ENCODE measurements around the gene HIPK2. TPM values are rescaled to one million over a fixed set of nuclear protein-coding genes. Genes with fewer than 3 reads are reported as not detected.

The HIPK2 gene
- total RNA-seq, 2 experiments from 2014 or later, result 6.2 to 7.9 TPM

DNA sequence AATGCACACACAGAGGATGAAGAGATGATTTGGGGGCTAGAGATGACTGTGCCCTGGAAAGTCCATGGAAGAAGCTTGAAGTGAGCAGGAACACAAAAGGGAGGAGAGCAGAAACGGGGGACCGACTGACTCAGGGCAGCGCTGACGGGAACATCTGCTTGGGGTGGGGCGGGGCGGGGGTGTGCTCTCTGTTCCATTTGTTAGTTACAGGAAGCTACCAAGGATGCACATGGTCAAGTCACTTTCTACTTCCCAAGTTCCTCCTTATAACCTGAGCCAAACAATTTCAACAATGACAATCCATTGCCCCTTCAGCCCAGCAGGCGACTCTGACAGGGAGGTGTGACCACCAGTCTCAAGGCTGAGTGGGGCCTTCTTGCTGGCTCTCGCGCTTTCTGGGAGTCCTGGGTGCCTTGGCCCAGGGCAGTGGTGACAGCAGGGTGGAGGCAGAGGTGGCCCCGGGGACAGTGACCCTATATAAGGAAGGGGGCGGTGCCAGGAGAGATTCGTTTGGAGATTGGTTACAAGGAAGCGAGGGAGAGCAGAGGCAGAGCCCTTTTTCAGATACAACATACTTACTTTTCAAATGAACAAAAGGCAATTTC, 214.7 kb downstream of the HIPK2 start:
- H3K79me2 ChIP-seq (ENCODE audit: insufficient read depth, low read depth, low read length), result no peaks in the 10 kb centered on the region
- H2AFZ ChIP-seq (ENCODE audit: low read length), result no peak overlapping the region
- no peak overlapping the region for H3K4me3 ChIP-seq (ENCODE audit: low read depth, low read length, poor library complexity, severe bottlenecking)
- H4K20me1 ChIP-seq (ENCODE audit: insufficient read depth, low read length), result no peaks in the 10 kb centered on the region
- CTCF ChIA-PET (ENCODE audit: unreplicated experiment), result no interaction called here
- POLR2A ChIA-PET, result interaction anchor here (0.7 kb wide), 1 partner anchor 611 kb away, joined by 3 read pairs; no protein-coding TSS in a partner anchor
- H3K9me2 ChIP-seq (ENCODE audit: insufficient read depth, low read length), result no peaks in the 10 kb centered on the region
- H3K4me2 ChIP-seq (ENCODE audit: low read length), result no peak overlapping the region
- BruUV-seq (replicated peaks), result no TSS peak
- no peak overlapping the region for H3K27ac ChIP-seq (ENCODE audit: low read depth, low read length, poor library complexity, severe bottlenecking)
- no peaks in the 10 kb centered on the region for H3K9me3 ChIP-seq (ENCODE audit: low read length)
- no peaks in the 10 kb centered on the region for H3K4me1 ChIP-seq (ENCODE audit: insufficient read depth, low read length, poor library complexity, severe bottlenecking)
- intact Hi-C loops (cut with micrococcal nuclease; ENCODE audit: unreplicated experiment), result no loop called here
- no peaks in the 10 kb centered on the region for H3K36me3 ChIP-seq (ENCODE audit: insufficient read depth, low read length)
- no peak for DNase-seq (ENCODE audit: low spot score)
- no peak for TF ChIP-seq EZH2phosphoT487 (IDR thresholded peaks at IDR 0.05; ENCODE audit: borderline replicate concordance, low read depth, low read length)
- no peak for TF ChIP-seq CTCF (conservative IDR thresholded peaks at IDR 0.05; ENCODE audit: low read length)

GRCh38 chr7:139562491-139562890, 215.3 kb downstream of the HIPK2 start:
- ChIA-PET CTCF (ENCODE audit: unreplicated experiment) (no interaction called here), POLR2A (interaction anchor here (0.7 kb wide), 1 partner anchor 612 kb away, joined by 3 read pairs; no protein-coding TSS in a partner anchor)
- TF ChIP-seq CTCF (conservative IDR thresholded peaks at IDR 0.05; ENCODE audit: low read length) (no peak), EZH2phosphoT487 (IDR thresholded peaks at IDR 0.05; ENCODE audit: borderline replicate concordance, low read depth, low read length) (no peak)
- H3K36me3 ChIP-seq (ENCODE audit: insufficient read depth, low read length), result no peaks in the 10 kb centered on the region
- no peak overlapping the region for H2AFZ ChIP-seq (ENCODE audit: low read length)
- no peaks in the 10 kb centered on the region for H3K79me2 ChIP-seq (ENCODE audit: insufficient read depth, low read depth, low read length)
- intact Hi-C loops (cut with micrococcal nuclease; ENCODE audit: unreplicated experiment), result no loop called here
- no peak for DNase-seq (ENCODE audit: low spot score)
- no peaks in the 10 kb centered on the region for H3K9me2 ChIP-seq (ENCODE audit: insufficient read depth, low read length)
- H4K20me1 ChIP-seq (ENCODE audit: insufficient read depth, low read length), result no peaks in the 10 kb centered on the region
- H3K4me1 ChIP-seq (ENCODE audit: insufficient read depth, low read length, poor library complexity, severe bottlenecking), result no peaks in the 10 kb centered on the region
- no TSS peak for BruUV-seq (replicated peaks)
- H3K27ac ChIP-seq (ENCODE audit: low read depth, low read length, poor library complexity, severe bottlenecking), result no peak overlapping the region
- no peak overlapping the region for H3K4me2 ChIP-seq (ENCODE audit: low read length)
- no peaks in the 10 kb centered on the region for H3K9me3 ChIP-seq (ENCODE audit: low read length)
- no peak overlapping the region for H3K4me3 ChIP-seq (ENCODE audit: low read depth, low read length, poor library complexity, severe bottlenecking)

DNA sequence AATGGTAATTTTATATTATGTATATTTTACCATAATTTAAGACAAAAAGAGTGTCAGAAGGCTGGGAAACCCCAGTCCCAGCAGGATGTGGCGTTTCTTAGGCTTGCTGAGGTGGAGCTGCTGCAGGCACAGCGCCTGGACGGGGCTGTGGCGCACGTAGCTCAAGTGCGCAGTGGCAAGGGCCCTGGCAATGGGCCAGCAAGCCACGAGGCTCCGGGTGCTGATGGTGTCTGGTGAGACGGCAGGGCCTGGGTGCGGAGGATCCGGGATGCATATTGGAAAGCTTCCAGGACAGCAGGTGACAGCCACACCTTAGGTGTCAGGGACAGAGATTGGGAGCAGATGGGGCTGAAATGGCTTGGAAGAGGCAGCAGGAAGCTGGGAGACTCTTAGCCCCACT, 217.1 kb downstream of the HIPK2 start:
- no peak for DNase-seq (ENCODE audit: low spot score)
- H3K4me3 ChIP-seq (ENCODE audit: low read depth, low read length, poor library complexity, severe bottlenecking), result no peak overlapping the region
- no peaks in the 10 kb centered on the region for H3K4me1 ChIP-seq (ENCODE audit: insufficient read depth, low read length, poor library complexity, severe bottlenecking)
- no peaks in the 10 kb centered on the region for H4K20me1 ChIP-seq (ENCODE audit: insufficient read depth, low read length)
- no peaks in the 10 kb centered on the region for H3K79me2 ChIP-seq (ENCODE audit: insufficient read depth, low read depth, low read length)
- H3K36me3 ChIP-seq (ENCODE audit: insufficient read depth, low read length), result no peaks in the 10 kb centered on the region
- ChIA-PET CTCF (ENCODE audit: unreplicated experiment) (no interaction called here), POLR2A (no interaction called here)
- BruUV-seq (replicated peaks), result no TSS peak
- no peak overlapping the region for H3K4me2 ChIP-seq (ENCODE audit: low read length)
- TF ChIP-seq CTCF (conservative IDR thresholded peaks at IDR 0.05; ENCODE audit: low read length), result no peak
- no peak for TF ChIP-seq EZH2phosphoT487 (IDR thresholded peaks at IDR 0.05; ENCODE audit: borderline replicate concordance, low read depth, low read length)
- H3K9me2 ChIP-seq (ENCODE audit: insufficient read depth, low read length), result no peaks in the 10 kb centered on the region
- no peaks in the 10 kb centered on the region for H3K9me3 ChIP-seq (ENCODE audit: low read length)
- no peak overlapping the region for H3K27ac ChIP-seq (ENCODE audit: low read depth, low read length, poor library complexity, severe bottlenecking)
- intact Hi-C loops (cut with micrococcal nuclease; ENCODE audit: unreplicated experiment), result no loop called here
- H2AFZ ChIP-seq (ENCODE audit: low read length), result no peak overlapping the region
